GM12801 (cell line): ENCODE measurements around the gene FOXN3.

Experiments used
- CTCF ChIP-seq: IDR thresholded peaks from one replicate; pipeline ENCODE4 v1.5.1; 2011; ENCODE audit warnings: control low read depth; ENCODE audit not compliant: insufficient read length; ENCODE audit errors: extremely low read depth

The FOXN3 gene

DNA sequence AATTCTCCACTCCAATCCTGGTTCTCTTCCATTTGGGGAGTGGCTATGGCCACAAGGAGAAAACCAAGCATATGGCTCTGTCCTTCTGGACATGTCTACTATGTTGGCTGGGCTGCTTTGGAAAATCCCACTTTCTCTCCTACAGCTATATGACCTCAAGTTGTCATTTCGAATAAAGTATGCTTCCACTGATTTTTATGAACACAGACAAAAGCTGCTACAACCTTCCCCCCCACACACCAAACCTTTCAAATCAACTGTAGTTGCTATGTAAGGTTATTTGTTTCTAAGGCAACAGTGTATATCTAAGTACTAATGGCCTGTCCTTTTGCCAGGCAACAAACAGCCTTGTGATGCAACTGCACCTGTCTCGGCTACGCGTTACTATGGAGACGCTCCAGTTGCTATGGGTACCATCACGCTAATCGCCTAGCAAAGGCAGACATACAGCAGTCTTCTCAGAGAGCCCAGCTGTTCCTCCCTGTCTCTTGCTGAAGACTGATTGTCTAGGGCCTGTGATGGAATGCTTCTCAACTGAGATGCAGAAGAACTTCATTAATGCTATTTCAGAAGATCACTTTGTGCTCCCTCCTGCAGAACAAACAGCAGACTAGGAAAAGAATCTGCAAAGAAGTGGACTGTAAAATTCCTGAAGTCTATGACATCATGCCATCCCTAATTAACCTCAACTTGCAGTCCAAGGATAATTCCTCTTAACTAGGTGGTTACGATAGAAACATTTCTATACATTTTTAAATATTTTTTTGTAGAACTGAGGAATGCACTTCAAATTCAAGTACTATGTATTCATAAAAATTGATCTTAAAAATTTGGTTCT, 67.6 kb downstream of the FOXN3 start:
- no peak for TF ChIP-seq CTCF

- TF ChIP-seq CTCF = no peak
These were observed 68.3 kb downstream of the FOXN3 start for GRCh38 chr14:89348722-89349121.

DNA sequence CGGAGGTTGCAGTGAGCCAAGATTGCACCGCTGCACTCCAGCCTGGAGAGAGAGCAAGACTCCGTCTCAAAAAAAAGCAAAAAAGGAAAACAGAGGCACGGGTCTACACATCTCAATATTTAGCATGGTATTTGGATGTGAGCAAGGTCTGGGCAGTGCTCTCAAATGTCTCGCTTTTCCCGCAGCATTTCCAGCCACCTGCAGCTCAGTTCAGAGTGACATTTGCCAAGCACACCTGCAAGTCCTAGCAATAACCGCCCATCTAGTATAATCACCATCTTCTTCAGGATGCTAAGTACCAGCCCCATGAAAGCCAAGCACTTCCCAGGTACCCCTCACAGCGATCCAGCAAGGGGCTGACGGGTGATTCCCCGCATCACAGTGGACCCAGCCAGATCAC, 69.1 kb downstream of the FOXN3 start:
- no peak for TF ChIP-seq CTCF

DNA sequence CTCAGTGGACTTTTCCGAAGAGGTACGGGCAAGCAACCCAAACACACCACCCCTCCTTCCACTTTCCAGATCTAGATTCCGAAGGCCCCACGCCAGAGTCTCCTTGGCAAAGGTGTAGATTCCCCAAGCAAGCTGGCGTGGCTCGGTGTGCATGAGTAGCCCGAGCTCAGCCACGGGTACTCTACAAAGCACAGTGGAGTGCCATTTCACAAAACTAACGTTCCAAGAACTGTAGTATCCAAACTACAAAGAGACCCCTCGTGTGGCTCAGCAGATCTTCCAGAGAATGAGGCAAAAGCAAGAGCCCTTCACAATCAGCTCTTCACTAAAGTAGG, 72.1 kb downstream of the FOXN3 start:
- no peak for TF ChIP-seq CTCF

DNA sequence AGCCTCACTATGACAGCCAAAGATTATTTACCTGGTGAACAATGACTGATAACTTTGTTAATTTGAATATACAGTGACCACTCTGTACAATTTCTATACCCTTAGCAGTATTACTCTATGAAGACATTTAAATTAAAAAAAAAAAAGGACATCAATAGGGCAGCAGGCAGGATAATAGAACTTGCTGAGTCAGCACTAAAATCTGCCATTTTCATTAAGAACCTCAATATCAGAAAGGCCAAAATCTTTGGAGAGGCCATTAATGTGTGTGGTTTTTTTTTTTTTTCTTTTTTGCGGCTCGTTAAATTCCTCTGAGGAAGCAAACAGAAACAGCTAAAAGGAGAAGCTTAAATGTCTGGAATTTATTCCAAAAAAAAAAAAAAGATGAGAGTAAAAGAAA, 73.7 kb downstream of the FOXN3 start:
- no peak for TF ChIP-seq CTCF

GRCh38 chr14:89342049-89342448, 75.0 kb downstream of the FOXN3 start:
- no peak for TF ChIP-seq CTCF

- no peak for TF ChIP-seq CTCF
These were observed 76.5 kb downstream of the FOXN3 start for GRCh38 chr14:89340200-89341181.
